ENCODE data around the gene SRSF12.
A peak's percentile ranks its signal among the peaks of the same experiment; 100 is the strongest.

- TF ChIP-seq POLR2A (IDR thresholded peaks at IDR 0.05; ENCODE audit: low read depth, low read length) (peak; percentile 44), MAX (IDR thresholded peaks at IDR 0.05; ENCODE audit: insufficient read depth, insufficient read length) (no peak), CTCF (IDR thresholded peaks at IDR 0.05; ENCODE audit: extremely low read depth in 1 of 2, insufficient read depth in 1 of 2, low read depth in 1 of 2, low read length in 2 of 2) (no peak), POLR2AphosphoS5 (IDR thresholded peaks at IDR 0.05; ENCODE audit: insufficient read depth, low read depth, low read length) (no peak), GATA2 (IDR thresholded peaks at IDR 0.05; ENCODE audit: insufficient read depth, insufficient read length, low read depth, low read length) (no peak), FOS (IDR thresholded peaks at IDR 0.05; ENCODE audit: borderline replicate concordance, insufficient read depth, low read length) (no peak), JUN (IDR thresholded peaks at IDR 0.05; ENCODE audit: borderline replicate concordance, insufficient read depth, insufficient read length, low read depth) (no peak), EZH2 (IDR thresholded peaks at IDR 0.05; ENCODE audit: borderline replicate concordance, low read depth, low read length, severe bottlenecking) (no peak)
Measured at GRCh38 chr6:89079511-89080234, 38.2 kb downstream of the SRSF12 start.

Data from endothelial cell of umbilical vein (primary cell).